ENCODE results near the gene UCK2.

Gene UCK2

DNA sequence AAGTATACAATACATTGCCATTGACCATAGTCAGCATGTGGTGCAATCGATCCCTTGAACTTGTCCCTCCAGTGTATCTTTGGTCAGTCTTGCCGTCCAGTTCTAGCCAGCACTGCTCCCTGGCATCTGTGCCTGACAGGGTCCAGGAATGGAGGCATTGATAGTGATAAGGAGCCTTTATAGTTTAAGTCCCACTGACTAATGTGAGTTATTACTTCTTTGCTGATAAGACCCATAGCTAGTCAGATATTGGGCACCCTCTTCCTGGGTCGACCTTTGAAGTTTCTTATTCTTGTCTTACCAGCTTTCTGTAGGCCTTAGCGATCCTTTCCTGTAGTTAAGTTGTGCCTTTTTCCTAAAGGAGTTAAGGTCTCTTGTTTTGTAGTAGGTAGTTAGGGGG, 13.0 kb downstream of the UCK2 start:
- no peak for TF ChIP-seq CTCF (IDR thresholded peaks at IDR 0.05; ENCODE audit: unreplicated experiment in 3 of 3)
- no peak overlapping the region for H3K4me3 Mint-ChIP-seq
- peaks cover 5% of the 10 kb centered on the region for H3K36me3 Mint-ChIP-seq (ENCODE audit: low read depth)
- H3K4me1 Mint-ChIP-seq: peaks cover 9% of the 10 kb centered on the region
- H3K27ac Mint-ChIP-seq: no peak overlapping the region
- no peaks in the 10 kb centered on the region for H3K9me3 Mint-ChIP-seq
- H3K27me3 Mint-ChIP-seq (ENCODE audit: low read depth): peaks cover 3% of the 10 kb centered on the region

GRCh38 chr1:165841582-165842017, 14.2 kb downstream of the UCK2 start:
- no peak for TF ChIP-seq CTCF (IDR thresholded peaks at IDR 0.05; ENCODE audit: unreplicated experiment in 3 of 3)
- Mint-ChIP-seq H3K27ac (no peak overlapping the region), H3K4me1 (peaks cover 9% of the 10 kb centered on the region), H3K9me3 (no peaks in the 10 kb centered on the region), H3K27me3 (ENCODE audit: low read depth) (peaks cover 3% of the 10 kb centered on the region), H3K4me3 (no peak overlapping the region), H3K36me3 (ENCODE audit: low read depth) (peaks cover 5% of the 10 kb centered on the region)

- TF ChIP-seq CTCF (IDR thresholded peaks at IDR 0.05; ENCODE audit: unreplicated experiment in 3 of 3): no peak
- H3K27me3 Mint-ChIP-seq (ENCODE audit: low read depth): peaks cover 3% of the 10 kb centered on the region
Observed at GRCh38 chr1:165842023-165842670, 14.7 kb downstream of the UCK2 start.

DNA sequence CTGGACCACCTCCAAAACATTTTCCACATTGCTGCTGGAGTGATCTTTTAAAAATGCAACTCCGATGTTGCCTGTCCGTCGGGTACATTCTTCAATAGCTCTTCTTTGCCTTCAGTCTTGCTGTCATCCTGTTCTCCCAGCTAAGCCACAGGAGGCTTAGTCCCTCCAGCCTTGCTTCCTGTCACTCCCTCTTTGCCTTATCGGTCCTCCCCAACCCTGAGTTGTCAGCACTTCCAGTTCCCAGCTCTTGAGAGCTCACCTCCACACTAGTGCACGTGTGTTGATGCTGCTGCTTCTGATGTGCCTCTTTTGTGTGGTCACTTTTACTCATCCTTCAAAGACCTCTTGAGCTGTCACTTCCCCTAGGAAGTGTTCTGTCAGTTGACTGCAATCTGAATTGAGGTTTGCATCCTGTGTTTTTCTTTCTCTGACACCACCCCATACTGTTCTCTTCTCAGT, 15.3 kb downstream of the UCK2 start:
- Mint-ChIP-seq H3K27ac (no peak overlapping the region), H3K4me3 (no peak overlapping the region), H3K4me1 (peaks cover 9% of the 10 kb centered on the region), H3K27me3 (ENCODE audit: low read depth) (peaks cover 3% of the 10 kb centered on the region), H3K36me3 (ENCODE audit: low read depth) (peaks cover 5% of the 10 kb centered on the region), H3K9me3 (no peaks in the 10 kb centered on the region)
- TF ChIP-seq CTCF (IDR thresholded peaks at IDR 0.05; ENCODE audit: unreplicated experiment in 3 of 3): no peak

More at GRCh38 chr1:165842023-165842670, 14.7 kb downstream of the UCK2 start:
- H3K36me3 Mint-ChIP-seq (ENCODE audit: low read depth): peaks cover 5% of the 10 kb centered on the region
- no peaks in the 10 kb centered on the region for H3K9me3 Mint-ChIP-seq
- H3K4me1 Mint-ChIP-seq: peaks cover 9% of the 10 kb centered on the region
- no peak overlapping the region for H3K27ac Mint-ChIP-seq
- H3K4me3 Mint-ChIP-seq: no peak overlapping the region

DNA sequence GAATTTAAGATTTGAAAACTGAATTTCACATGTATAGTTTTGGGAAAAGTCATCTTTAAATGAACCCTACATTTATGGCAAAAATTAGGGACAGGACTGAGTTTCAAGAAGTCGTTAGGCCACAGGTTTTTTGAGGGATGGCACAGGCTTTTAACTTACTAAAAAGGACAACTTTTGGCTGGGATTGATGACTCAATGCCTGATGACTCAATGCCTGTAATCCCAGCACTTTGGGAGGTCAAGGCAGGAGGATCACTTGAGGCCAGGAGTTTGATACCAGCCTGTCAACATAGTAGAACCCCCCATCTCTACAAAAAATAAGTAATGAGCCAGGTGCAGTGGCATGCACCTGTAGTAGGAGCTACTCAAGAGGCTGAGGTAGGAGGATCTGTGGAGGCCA, 15.9 kb downstream of the UCK2 start:
- no peak for TF ChIP-seq CTCF (IDR thresholded peaks at IDR 0.05; ENCODE audit: unreplicated experiment in 3 of 3)
- Mint-ChIP-seq H3K27me3 (ENCODE audit: low read depth) (peaks cover 3% of the 10 kb centered on the region), H3K4me1 (peaks cover 9% of the 10 kb centered on the region)

More for the DNA sequence above, 15.9 kb downstream of the UCK2 start:
- no peaks in the 10 kb centered on the region for H3K9me3 Mint-ChIP-seq
- H3K4me3 Mint-ChIP-seq: no peak overlapping the region
- H3K27ac Mint-ChIP-seq: no peak overlapping the region
- H3K36me3 Mint-ChIP-seq (ENCODE audit: low read depth): peaks cover 3% of the 10 kb centered on the region

All from nephron (organoid).